ENCODE results near the gene ZNF19. TPM values are rescaled to one million over a fixed set of nuclear protein-coding genes. Genes with fewer than 3 reads are reported as not detected.

Gene ZNF19
- total RNA-seq, 2 donors from 2014 or later, result 3.5 to 4.1 TPM

GRCh38 chr16:71491054-71491453, 1.9 kb upstream of the ZNF19 start:
- no peak for TF ChIP-seq CTCF (IDR thresholded peaks at IDR 0.05)
- no peak for DNase-seq
- no peak overlapping the region for H3K4me3 ChIP-seq
- H3K27me3 ChIP-seq, result no peaks in the 10 kb centered on the region
- intact Hi-C loops (cut with DNase I), result no loop called here
- H3K4me1 ChIP-seq, result no peaks in the 10 kb centered on the region
- no peak overlapping the region for H3K9ac ChIP-seq (ENCODE audit: low read depth in 2 of 2, low read length in 2 of 2)
- no peaks in the 10 kb centered on the region for H3K9me3 ChIP-seq
- H3K36me3 ChIP-seq, result no peaks in the 10 kb centered on the region
- H3K27ac ChIP-seq, result no peak overlapping the region

DNA sequence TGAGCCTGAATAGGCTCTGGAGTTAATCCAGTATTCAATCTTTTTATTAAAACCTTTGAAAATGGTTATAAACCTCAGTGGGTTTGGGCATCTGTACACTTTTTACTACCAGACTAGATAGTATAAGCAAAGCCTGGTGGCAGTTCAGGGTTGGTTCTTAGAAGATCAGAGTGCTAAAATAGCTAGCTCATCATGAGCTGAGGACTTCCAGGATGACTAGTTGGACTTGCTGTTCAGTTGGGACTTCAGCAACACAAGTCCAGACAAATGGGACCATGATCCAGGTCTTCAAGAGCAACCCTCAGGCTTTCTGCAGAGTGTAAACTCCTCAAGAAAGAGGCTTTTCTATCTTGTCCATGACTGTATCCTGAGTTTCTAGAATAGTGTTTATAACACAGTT, 1.2 kb upstream of the ZNF19 start:
- Histone ChIP-seq H3K4me1 (no peaks in the 10 kb centered on the region), H3K9ac (ENCODE audit: low read depth in 2 of 2, low read length in 2 of 2) (no peak overlapping the region), H3K36me3 (no peaks in the 10 kb centered on the region), H3K9me3 (no peaks in the 10 kb centered on the region), H3K4me3 (no peak overlapping the region), H3K27ac (no peak overlapping the region), H3K27me3 (no peaks in the 10 kb centered on the region)
- no peak for DNase-seq
- intact Hi-C loops (cut with DNase I), result no loop called here
- no peak for TF ChIP-seq CTCF (IDR thresholded peaks at IDR 0.05)

DNA sequence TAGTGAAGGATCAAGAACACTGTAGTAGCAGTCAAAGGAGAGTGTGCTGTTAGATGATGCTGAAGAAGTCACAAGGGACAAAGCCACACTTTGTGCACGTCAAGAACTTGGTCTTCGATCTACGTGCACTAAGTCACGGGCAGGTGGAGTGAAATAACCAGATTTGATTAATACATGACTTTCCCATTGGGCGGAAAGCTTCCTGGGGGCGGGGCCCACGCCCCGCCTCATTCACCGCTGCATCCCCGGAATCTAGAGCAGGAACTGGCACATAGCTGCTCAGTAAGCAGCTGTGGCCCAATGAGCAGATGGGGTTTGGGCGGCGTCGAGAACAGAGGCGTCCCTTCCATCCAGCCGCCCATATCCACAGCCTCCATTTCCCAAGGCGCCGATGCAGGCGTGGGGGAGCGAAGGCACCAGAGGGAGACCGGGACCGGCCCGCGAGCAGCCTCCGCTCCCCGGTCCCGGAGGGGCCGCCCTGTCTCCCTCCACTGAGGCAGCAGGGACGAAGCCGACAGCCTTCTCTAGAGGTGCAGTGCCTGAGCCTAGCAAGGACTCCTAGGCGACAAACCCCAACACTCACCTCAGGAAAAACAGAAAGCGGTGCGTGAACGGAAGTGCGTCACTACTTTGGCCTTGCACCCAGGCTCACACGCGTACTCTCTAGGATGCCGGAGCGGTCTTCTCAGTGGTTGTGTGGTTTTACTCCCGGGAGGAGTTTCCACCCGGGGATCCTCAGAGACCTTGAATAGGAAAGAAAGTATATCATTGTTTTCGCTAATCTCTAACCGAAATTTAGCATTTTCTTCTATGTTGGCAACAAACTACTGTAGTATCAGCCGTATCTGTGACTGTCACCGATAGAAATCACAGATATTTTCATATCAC, 4.9 kb downstream of the ZNF19 start:
- peak overlapping the region; percentile 80 to 92 for H3K9ac ChIP-seq (ENCODE audit: low read depth in 2 of 2, low read length in 2 of 2)
- peak overlapping the region; percentile 97 for H3K27ac ChIP-seq
- intact Hi-C loops (cut with DNase I), result loop anchor here (2.0 kb wide), 1 partner anchor 21 kb away; the partner anchor contains the start of gene ZNF23
- no peaks in the 10 kb centered on the region for H3K36me3 ChIP-seq
- no peak for TF ChIP-seq CTCF (IDR thresholded peaks at IDR 0.05)
- peak overlapping the region; percentile 92 for H3K4me3 ChIP-seq
- no peaks in the 10 kb centered on the region for H3K27me3 ChIP-seq
- peaks cover 5% of the 10 kb centered on the region for H3K4me1 ChIP-seq
- no peaks in the 10 kb centered on the region for H3K9me3 ChIP-seq
- DNase-seq, result peak; percentile 91

GRCh38 chr16:71482569-71482968, 6.6 kb downstream of the ZNF19 start:
- TF ChIP-seq CTCF (IDR thresholded peaks at IDR 0.05), result no peak
- H3K9me3 ChIP-seq, result no peaks in the 10 kb centered on the region
- no peaks in the 10 kb centered on the region for H3K36me3 ChIP-seq
- peaks cover 5% of the 10 kb centered on the region for H3K4me1 ChIP-seq
- H3K9ac ChIP-seq (ENCODE audit: low read depth in 2 of 2, low read length in 2 of 2), result no peak overlapping the region
- no peak for DNase-seq
- H3K27ac ChIP-seq, result no peak overlapping the region
- intact Hi-C loops (cut with DNase I), result no loop called here
- H3K4me3 ChIP-seq, result no peak overlapping the region
- no peaks in the 10 kb centered on the region for H3K27me3 ChIP-seq

DNA sequence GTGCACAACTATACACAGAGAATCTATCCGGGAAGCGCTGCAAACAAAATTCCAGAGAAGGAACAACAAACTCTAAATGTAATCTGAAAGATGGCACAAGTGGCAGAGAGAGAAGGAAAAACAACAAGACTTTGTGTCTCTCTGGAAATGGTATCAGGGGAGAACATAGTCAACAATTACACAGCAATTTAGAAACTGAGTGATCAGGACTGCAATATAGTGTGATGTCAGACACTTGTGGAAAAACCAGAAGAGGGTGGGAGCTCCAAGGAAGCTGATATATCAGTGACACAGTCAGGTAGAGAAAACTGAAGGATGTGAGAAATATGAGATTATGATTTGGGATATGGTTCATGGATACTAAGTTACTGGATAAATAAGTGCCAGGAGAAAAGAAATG, 8.2 kb downstream of the ZNF19 start:
- Histone ChIP-seq H3K36me3 (no peaks in the 10 kb centered on the region), H3K9ac (ENCODE audit: low read depth in 2 of 2, low read length in 2 of 2) (no peak overlapping the region), H3K27me3 (no peaks in the 10 kb centered on the region), H3K4me1 (peaks cover 5% of the 10 kb centered on the region), H3K27ac (no peak overlapping the region), H3K4me3 (no peak overlapping the region), H3K9me3 (no peaks in the 10 kb centered on the region)
- intact Hi-C loops (cut with DNase I), result no loop called here
- no peak for DNase-seq
- TF ChIP-seq CTCF (IDR thresholded peaks at IDR 0.05), result no peak

All from colonic mucosa (tissue), 4 donors.